ENCODE data around the gene ITGA3. TPM values are rescaled to one million over a fixed set of nuclear protein-coding genes. Genes with fewer than 3 reads are reported as not detected.

ITGA3 gene
- total and polyA plus RNA-seq, 2 of the 13 experiments (the other 11 are each of a cell fraction or from before 2014, with no cell fraction given) = 0.48 to 0.69 TPM

DNA sequence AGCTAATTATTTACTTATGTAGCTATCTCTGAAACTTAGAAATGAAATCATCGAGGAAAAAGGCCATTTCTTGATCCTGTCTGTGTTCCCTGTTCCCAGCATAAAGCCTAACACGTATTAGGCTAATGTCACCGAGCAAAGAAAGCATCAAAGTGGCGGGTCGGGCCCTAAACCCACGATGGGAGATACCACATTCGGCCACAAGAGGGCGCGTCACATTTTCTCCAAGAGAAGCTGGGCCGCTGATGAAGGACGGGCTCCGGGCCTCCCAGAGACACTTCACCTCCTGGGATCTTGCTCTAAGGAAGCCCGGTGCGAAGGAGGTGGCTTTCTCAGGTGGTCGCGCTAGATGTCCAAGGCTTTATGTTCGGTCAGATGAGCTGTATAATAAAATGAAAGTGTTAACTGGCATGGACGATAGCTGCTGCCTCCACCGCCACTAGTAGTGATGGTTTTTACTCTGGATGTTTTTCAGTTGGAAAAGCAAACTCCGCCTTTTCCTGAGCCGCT lies 38.4 kb downstream of the ITGA3 start (continued):
- TF ChIP-seq ZNF12 (CRISPR knock-in tag; IDR thresholded peaks at IDR 0.05) (no peak), SSRP1 (CRISPR knock-in tag; IDR thresholded peaks at IDR 0.05) (0 out of 2 replicates have a peak, but pooled peaks have one; percentile 64), ZNF33A (CRISPR knock-in tag; IDR thresholded peaks at IDR 0.05; ENCODE audit: borderline replicate concordance) (no peak), HHEX (CRISPR knock-in tag; IDR thresholded peaks at IDR 0.05) (no peak), SOX5 (CRISPR knock-in tag; IDR thresholded peaks at IDR 0.05; ENCODE audit: borderline replicate concordance) (no peak; the same call in 1 of the 2 replicates), CENPX (CRISPR knock-in tag; IDR thresholded peaks at IDR 0.05) (no peak), FOXO1 (CRISPR knock-in tag; IDR thresholded peaks at IDR 0.05) (no peak), MIER3 (CRISPR knock-in tag; IDR thresholded peaks at IDR 0.05; ENCODE audit: borderline replicate concordance) (no peak), EHMT2 (IDR thresholded peaks at IDR 0.05; ENCODE audit: borderline replicate concordance, low read depth, low read length) (no peak), HNRNPL (IDR thresholded peaks at IDR 0.05; ENCODE audit: low read depth, low read length) (no peak), PPARG (CRISPR knock-in tag; conservative IDR thresholded peaks at IDR 0.05) (no peak; the same call in 1 of the 2 replicates), ZNF432 (CRISPR knock-in tag; IDR thresholded peaks at IDR 0.05; ENCODE audit: borderline replicate concordance) (no peak), HCFC1 (IDR thresholded peaks at IDR 0.05; ENCODE audit: low read depth, low read length) (no peak), KDM5B (CRISPR knock-in tag; IDR thresholded peaks at IDR 0.05; ENCODE audit: borderline replicate concordance) (no peak), ZNF335 (CRISPR knock-in tag; IDR thresholded peaks at IDR 0.05) (no peak), ARNT (IDR thresholded peaks at IDR 0.05) (no peak), FOXA1 (IDR thresholded peaks at IDR 0.05) (no peak), FOXA1 (CRISPR knock-in tag; IDR thresholded peaks at IDR 0.05) (no peak)
- TF ChIP-seq, protein P1, sequence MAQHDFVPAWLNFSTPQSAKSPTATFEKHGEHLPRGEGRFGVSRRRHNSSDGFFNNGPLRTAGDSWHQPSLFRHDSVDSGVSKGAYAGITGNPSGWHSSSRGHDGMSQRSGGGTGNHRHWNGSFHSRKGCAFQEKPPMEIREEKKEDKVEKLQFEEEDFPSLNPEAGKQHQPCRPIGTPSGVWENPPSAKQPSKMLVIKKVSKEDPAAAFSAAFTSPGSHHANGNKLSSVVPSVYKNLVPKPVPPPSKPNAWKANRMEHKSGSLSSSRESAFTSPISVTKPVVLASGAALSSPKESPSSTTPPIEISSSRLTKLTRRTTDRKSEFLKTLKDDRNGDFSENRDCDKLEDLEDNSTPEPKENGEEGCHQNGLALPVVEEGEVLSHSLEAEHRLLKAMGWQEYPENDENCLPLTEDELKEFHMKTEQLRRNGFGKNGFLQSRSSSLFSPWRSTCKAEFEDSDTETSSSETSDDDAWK (CRISPR knock-in tag; IDR thresholded peaks at IDR 0.05) = no peak
- TF ChIP-seq, protein P2, sequence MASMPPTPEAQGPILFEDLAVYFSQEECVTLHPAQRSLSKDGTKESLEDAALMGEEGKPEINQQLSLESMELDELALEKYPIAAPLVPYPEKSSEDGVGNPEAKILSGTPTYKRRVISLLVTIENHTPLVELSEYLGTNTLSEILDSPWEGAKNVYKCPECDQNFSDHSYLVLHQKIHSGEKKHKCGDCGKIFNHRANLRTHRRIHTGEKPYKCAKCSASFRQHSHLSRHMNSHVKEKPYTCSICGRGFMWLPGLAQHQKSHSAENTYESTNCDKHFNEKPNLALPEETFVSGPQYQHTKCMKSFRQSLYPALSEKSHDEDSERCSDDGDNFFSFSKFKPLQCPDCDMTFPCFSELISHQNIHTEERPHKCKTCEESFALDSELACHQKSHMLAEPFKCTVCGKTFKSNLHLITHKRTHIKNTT (CRISPR knock-in tag; IDR thresholded peaks at IDR 0.05) = no peak
- TF ChIP-seq, protein P3, sequence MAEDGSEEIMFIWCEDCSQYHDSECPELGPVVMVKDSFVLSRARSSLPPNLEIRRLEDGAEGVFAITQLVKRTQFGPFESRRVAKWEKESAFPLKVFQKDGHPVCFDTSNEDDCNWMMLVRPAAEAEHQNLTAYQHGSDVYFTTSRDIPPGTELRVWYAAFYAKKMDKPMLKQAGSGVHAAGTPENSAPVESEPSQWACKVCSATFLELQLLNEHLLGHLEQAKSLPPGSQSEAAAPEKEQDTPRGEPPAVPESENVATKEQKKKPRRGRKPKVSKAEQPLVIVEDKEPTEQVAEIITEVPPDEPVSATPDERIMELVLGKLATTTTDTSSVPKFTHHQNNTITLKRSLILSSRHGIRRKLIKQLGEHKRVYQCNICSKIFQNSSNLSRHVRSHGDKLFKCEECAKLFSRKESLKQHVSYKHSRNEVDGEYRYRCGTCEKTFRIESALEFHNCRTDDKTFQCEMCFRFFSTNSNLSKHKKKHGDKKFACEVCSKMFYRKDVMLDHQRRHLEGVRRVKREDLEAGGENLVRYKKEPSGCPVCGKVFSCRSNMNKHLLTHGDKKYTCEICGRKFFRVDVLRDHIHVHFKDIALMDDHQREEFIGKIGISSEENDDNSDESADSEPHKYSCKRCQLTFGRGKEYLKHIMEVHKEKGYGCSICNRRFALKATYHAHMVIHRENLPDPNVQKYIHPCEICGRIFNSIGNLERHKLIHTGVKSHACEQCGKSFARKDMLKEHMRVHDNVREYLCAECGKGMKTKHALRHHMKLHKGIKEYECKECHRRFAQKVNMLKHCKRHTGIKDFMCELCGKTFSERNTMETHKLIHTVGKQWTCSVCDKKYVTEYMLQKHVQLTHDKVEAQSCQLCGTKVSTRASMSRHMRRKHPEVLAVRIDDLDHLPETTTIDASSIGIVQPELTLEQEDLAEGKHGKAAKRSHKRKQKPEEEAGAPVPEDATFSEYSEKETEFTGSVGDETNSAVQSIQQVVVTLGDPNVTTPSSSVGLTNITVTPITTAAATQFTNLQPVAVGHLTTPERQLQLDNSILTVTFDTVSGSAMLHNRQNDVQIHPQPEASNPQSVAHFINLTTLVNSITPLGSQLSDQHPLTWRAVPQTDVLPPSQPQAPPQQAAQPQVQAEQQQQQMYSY (CRISPR knock-in tag; IDR thresholded peaks at IDR 0.05) = no peak
- TF ChIP-seq, protein P4, sequence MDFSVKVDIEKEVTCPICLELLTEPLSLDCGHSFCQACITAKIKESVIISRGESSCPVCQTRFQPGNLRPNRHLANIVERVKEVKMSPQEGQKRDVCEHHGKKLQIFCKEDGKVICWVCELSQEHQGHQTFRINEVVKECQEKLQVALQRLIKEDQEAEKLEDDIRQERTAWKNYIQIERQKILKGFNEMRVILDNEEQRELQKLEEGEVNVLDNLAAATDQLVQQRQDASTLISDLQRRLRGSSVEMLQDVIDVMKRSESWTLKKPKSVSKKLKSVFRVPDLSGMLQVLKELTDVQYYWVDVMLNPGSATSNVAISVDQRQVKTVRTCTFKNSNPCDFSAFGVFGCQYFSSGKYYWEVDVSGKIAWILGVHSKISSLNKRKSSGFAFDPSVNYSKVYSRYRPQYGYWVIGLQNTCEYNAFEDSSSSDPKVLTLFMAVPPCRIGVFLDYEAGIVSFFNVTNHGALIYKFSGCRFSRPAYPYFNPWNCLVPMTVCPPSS (IDR thresholded peaks at IDR 0.05) = no peak
- TF ChIP-seq, protein P5, sequence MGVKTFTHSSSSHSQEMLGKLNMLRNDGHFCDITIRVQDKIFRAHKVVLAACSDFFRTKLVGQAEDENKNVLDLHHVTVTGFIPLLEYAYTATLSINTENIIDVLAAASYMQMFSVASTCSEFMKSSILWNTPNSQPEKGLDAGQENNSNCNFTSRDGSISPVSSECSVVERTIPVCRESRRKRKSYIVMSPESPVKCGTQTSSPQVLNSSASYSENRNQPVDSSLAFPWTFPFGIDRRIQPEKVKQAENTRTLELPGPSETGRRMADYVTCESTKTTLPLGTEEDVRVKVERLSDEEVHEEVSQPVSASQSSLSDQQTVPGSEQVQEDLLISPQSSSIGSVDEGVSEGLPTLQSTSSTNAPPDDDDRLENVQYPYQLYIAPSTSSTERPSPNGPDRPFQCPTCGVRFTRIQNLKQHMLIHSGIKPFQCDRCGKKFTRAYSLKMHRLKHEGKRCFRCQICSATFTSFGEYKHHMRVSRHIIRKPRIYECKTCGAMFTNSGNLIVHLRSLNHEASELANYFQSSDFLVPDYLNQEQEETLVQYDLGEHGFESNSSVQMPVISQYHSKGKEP (CRISPR knock-in tag; IDR thresholded peaks at IDR 0.05) = no peak
